K562 (cell line): ENCODE results near the gene HSPA1B. TPM values are rescaled to one million over a fixed set of nuclear protein-coding genes. Genes with fewer than 3 reads are reported as not detected.

Source experiments
- AFF1 ChIP-seq, 2 experiments: fragments of 450-650 bp; IDR thresholded peaks; 2 replicates each; pipeline ENCODE4 v1.6.1; 2018; ENCODE audit warnings: mild to moderate bottlenecking in 2 of 2, low read depth in 1 of 2; ENCODE audit not compliant: partially characterized antibody in 2 of 2
- ATF7 ChIP-seq: fragments of 450-650 bp; IDR thresholded peaks from 2 replicates; pipeline ENCODE4 v1.7.1; 2014; ENCODE audit warnings: mild to moderate bottlenecking, moderate library complexity
- CHD4 ChIP-seq: fragments of 200-600 bp; sonication (generic); IDR thresholded peaks from 3 replicates; pipeline ENCODE4 v1.6.1; 2012; ENCODE audit warnings: low read depth, mild to moderate bottlenecking, mixed read lengths, low read length, inconsistent platforms; ENCODE audit not compliant: insufficient read depth, insufficient replicate concordance, poor library complexity, severe bottlenecking
- CTBP1 ChIP-seq: fragments of 450-650 bp; IDR thresholded peaks from 2 replicates; pipeline ENCODE4 v1.6.1; 2016; ENCODE audit warnings: borderline replicate concordance
- ESRRA ChIP-seq: fragments of 450-650 bp; IDR thresholded peaks from 2 replicates; pipeline ENCODE4 v1.6.1; 2014; ENCODE audit warnings: low read depth, mild to moderate bottlenecking, moderate library complexity, borderline replicate concordance
- FOS ChIP-seq: IDR thresholded peaks from 3 replicates; pipeline ENCODE4 v1.6.1; 2011; ENCODE audit not compliant: insufficient read length; ENCODE audit errors: extremely low read depth
- FOXP4 ChIP-seq: sonication (generic); formaldehyde crosslinking; IDR thresholded peaks from 2 replicates; pipeline ENCODE4 v1.8.0; 2022; ENCODE audit warnings: mild to moderate bottlenecking, missing genetic modification reagents, borderline replicate concordance
- GABPB2 ChIP-seq: fragments of 250-450 bp; sonication (Bioruptor Pico); conservative IDR thresholded peaks from 2 replicates; pipeline ENCODE4 v1.5.1; 2021; ENCODE audit warnings: mild to moderate bottlenecking
- KLF6 ChIP-seq: fragments of 250-450 bp; sonication (Bioruptor Pico); IDR thresholded peaks from 2 replicates; pipeline ENCODE4 v1.4.0; 2020; ENCODE audit warnings: mild to moderate bottlenecking, moderate library complexity, borderline replicate concordance
- LEF1 ChIP-seq: fragments of 450-650 bp; IDR thresholded peaks from 2 replicates; pipeline ENCODE4 v1.6.1; 2016; ENCODE audit warnings: mild to moderate bottlenecking
- MAZ ChIP-seq, 2 experiments: fragments of 450-650 bp in 1 of 2; sonication (generic) in 1 of 2; formaldehyde crosslinking; IDR thresholded peaks in 1 of 2; conservative IDR thresholded peaks in 1 of 2; 2 replicates each; pipeline versions ENCODE4 v1.4.0 to v1.5.0; 2020; ENCODE audit warnings: mild to moderate bottlenecking in 1 of 2, missing genetic modification reagents in 1 of 2
- POLR2AphosphoS2 ChIP-seq: IDR thresholded peaks from 2 replicates; pipeline ENCODE4 v1.6.1; 2012; ENCODE audit warnings: low read length, improper control_type of control experiment
- POLR2AphosphoS5 ChIP-seq: IDR thresholded peaks from 2 replicates; pipeline ENCODE4 v1.6.1; 2011; ENCODE audit warnings: mild to moderate bottlenecking, low read depth, low read length, moderate library complexity; ENCODE audit not compliant: control insufficient read depth, insufficient read depth
- RNF219 ChIP-seq: fragments of 250-450 bp; sonication (Bioruptor Pico); IDR thresholded peaks from 2 replicates; pipeline ENCODE4 v1.5.0; 2022; ENCODE audit warnings: mild to moderate bottlenecking
- SRSF3 ChIP-seq: fragments of 200-400 bp; formaldehyde crosslinking; IDR thresholded peaks from 2 replicates; pipeline ENCODE4 v1.6.1; 2016; ENCODE audit warnings: mild to moderate bottlenecking, low read length, moderate library complexity; ENCODE audit not compliant: insufficient read depth
- TCF7 ChIP-seq: sonication (generic); IDR thresholded peaks from 2 replicates; pipeline ENCODE4 v1.6.1; 2016; ENCODE audit warnings: antibody characterized with exemption, borderline replicate concordance
- ZBTB5 ChIP-seq: fragments of 450-650 bp; IDR thresholded peaks from 2 replicates; pipeline ENCODE4 v1.6.1; 2017; ENCODE audit warnings: antibody characterized with exemption
- ZFP36 ChIP-seq: fragments of 150-350 bp; IDR thresholded peaks from 2 replicates; pipeline ENCODE4 v1.6.1; 2018; ENCODE audit warnings: low read length, low read depth; ENCODE audit not compliant: partially characterized antibody
- polyA plus RNA-seq, 8 experiments: library from polyadenylated mRNA; depleted of rRNA in 4 of 8; stranded (reverse) in 5 of 8; unstranded in 3 of 8; fragments of >200 nt; fragmentation: Nextera tagmentation in 2 of 8; fragmentation: Illumina TruSeq in 1 of 8; extraction: Ambion mirVana in 2 of 8; extraction: Trizol in 1 of 8; gene quantifications; 2 replicates each; pipeline versions ENCODE4 v1.2.1 to v1.2.3, GENCODE V29; 2011 to 2014; ENCODE audit warnings: inconsistent platforms in 1 of 8, missing spikeins in 1 of 8
- total RNA-seq, 7 experiments: library from RNA; depleted of rRNA in 6 of 7; stranded (reverse); fragments of >200 nt in 6 of 7; fragmentation: Illumina TruSeq in 2 of 7; extraction: Trizol in 2 of 7; gene quantifications; 2 replicates each; pipeline versions ENCODE4 v1.2.1 to v1.2.3, GENCODE V29; 2011 to 2021; ENCODE audit warnings: low replicate concordance in 1 of 7

The HSPA1B gene
- total and polyA plus RNA-seq, 9 of the 15 experiments (the other 6 are each of a cell fraction or from before 2014, with no cell fraction given) = 0.27 to 227 (median 51.2) TPM

GRCh38 chr6:31814677-31815024, 12.9 kb upstream of the HSPA1B start (continued):
- TF ChIP-seq KLF6 (CRISPR knock-in tag) (peak; percentile 91), MAZ (CRISPR knock-in tag; conservative IDR thresholded peaks at IDR 0.05 in 1 of 2, IDR thresholded peaks at IDR 0.05 in 1 of 2) (peak in 1 of 2 experiments; percentile 69; a peak in 2 of 4 replicates), CHD4 (peak; percentile 90), AFF1 (IDR thresholded peaks at IDR 0.05; ENCODE audit: low read depth in 1 of 2, partially characterized antibody in 2 of 2) (peak in 1 of 2 experiments; percentile 11), ZBTB5 (peak; percentile 64; the same call in 1 of the 2 replicates), FOS (peak; percentile 19), ATF7 (peak; percentile 64; the same call in 1 of the 2 replicates), SRSF3 (no peak), ZFP36 (no peak), POLR2AphosphoS2 (no peak), ESRRA (no peak), RNF219 (no peak), LEF1 (peak; percentile 93), CTBP1 (peak; percentile 28; the same call in 1 of the 2 replicates), TCF7 (peak; percentile 69; the same call in 1 of the 2 replicates), POLR2AphosphoS5 (peak; percentile 72; the same call in 1 of the 2 replicates), GABPB2 (no peak), FOXP4 (no peak)
